HS-5 (cell line): ENCODE results near the gene PLPPR3.
"Not testable (repeated sequence)": the region's sequence is repeated elsewhere in the genome, so short reads cannot be mapped to it uniquely, and the experiment has no call there.

Experiments
- DNase-seq: peaks from one replicate; pipeline ENCODE4 v3.0.0-alpha.2; 2012; ENCODE audit warnings: low read depth

Gene PLPPR3

GRCh38 chr19:853014-853585 is 31.3 kb upstream of the PLPPR3 start:
- no peak for DNase-seq

GRCh38 chr19:852136-853013 is 30.6 kb upstream of the PLPPR3 start, which contains the start of gene ELANE:
ELANE (plus strand) TSS chr19:852303; CDS start chr19:852329, 26 bp downstream.
- DNase-seq: no peak

- DNase-seq: no peak
Measured at GRCh38 chr19:850979-851335, 29.2 kb upstream of the PLPPR3 start.

GRCh38 chr19:850221-850978 is 28.6 kb upstream of the PLPPR3 start:
- no peak for DNase-seq

GRCh38 chr19:849195-849594 is 27.4 kb upstream of the PLPPR3 start:
- not testable (repeated sequence) for DNase-seq

GRCh38 chr19:848386-848921 is 26.7 kb upstream of the PLPPR3 start:
- DNase-seq: no peak

- no peak for DNase-seq
Measured at GRCh38 chr19:845707-846521, 24.2 kb upstream of the PLPPR3 start.

GRCh38 chr19:844546-844971 is 22.8 kb upstream of the PLPPR3 start:
- no peak for DNase-seq

GRCh38 chr19:843836-844545 is 22.2 kb upstream of the PLPPR3 start:
- DNase-seq: no peak

- DNase-seq: no peak
Measured at GRCh38 chr19:843180-843835, 21.6 kb upstream of the PLPPR3 start.

- not testable (repeated sequence) for DNase-seq
Measured at GRCh38 chr19:842802-843179, 21.0 kb upstream of the PLPPR3 start.

- no peak for DNase-seq
Measured at GRCh38 chr19:840519-841206, 18.9 kb upstream of the PLPPR3 start, which contains the start of gene PRTN3. PRTN3 (plus strand) TSS chr19:840999; CDS start chr19:841009, 10 bp downstream.

- DNase-seq: no peak
Measured at GRCh38 chr19:835210-835810, 13.6 kb upstream of the PLPPR3 start.

- DNase-seq: no peak
Measured at GRCh38 chr19:834216-834615, 12.5 kb upstream of the PLPPR3 start.

GRCh38 chr19:831407-832369 is 9.9 kb upstream of the PLPPR3 start:
- no peak for DNase-seq

- DNase-seq: no peak
Measured at GRCh38 chr19:829129-829758, 7.5 kb upstream of the PLPPR3 start.

GRCh38 chr19:827710-828321 is 6.1 kb upstream of the PLPPR3 start, which contains the start of gene AZU1:
AZU1 (plus strand) TSS chr19:827837; CDS start chr19:827847, 10 bp downstream.
- DNase-seq: no peak
